ENCODE data around the gene ADPRHL1.

ADPRHL1 gene

GRCh38 chr13:113468472-113469201 is 15.3 kb upstream of the ADPRHL1 start:
- TF ChIP-seq, protein P1, sequence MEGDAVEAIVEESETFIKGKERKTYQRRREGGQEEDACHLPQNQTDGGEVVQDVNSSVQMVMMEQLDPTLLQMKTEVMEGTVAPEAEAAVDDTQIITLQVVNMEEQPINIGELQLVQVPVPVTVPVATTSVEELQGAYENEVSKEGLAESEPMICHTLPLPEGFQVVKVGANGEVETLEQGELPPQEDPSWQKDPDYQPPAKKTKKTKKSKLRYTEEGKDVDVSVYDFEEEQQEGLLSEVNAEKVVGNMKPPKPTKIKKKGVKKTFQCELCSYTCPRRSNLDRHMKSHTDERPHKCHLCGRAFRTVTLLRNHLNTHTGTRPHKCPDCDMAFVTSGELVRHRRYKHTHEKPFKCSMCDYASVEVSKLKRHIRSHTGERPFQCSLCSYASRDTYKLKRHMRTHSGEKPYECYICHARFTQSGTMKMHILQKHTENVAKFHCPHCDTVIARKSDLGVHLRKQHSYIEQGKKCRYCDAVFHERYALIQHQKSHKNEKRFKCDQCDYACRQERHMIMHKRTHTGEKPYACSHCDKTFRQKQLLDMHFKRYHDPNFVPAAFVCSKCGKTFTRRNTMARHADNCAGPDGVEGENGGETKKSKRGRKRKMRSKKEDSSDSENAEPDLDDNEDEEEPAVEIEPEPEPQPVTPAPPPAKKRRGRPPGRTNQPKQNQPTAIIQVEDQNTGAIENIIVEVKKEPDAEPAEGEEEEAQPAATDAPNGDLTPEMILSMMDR (conservative IDR thresholded peaks at IDR 0.05; ENCODE audit: low read length) = no peak
- TF ChIP-seq EZH2phosphoT487 (IDR thresholded peaks at IDR 0.05; ENCODE audit: borderline replicate concordance) = no peak
- Histone ChIP-seq H3K27me3 (ENCODE audit: insufficient read depth, low read length, poor library complexity, severe bottlenecking) (no peaks in the 10 kb centered on the region), H2AFZ (ENCODE audit: low read length) (no peak overlapping the region), H3K4me1 (ENCODE audit: insufficient read depth, low read length, poor library complexity, severe bottlenecking) (no peaks in the 10 kb centered on the region), H3K4me2 (ENCODE audit: low read depth, low read length, poor library complexity, severe bottlenecking) (no peak overlapping the region), H3K4me3 (ENCODE audit: low read length, poor library complexity, severe bottlenecking) (no peak overlapping the region), H3K36me3 (ENCODE audit: insufficient read depth, low read length) (peaks cover 6% of the 10 kb centered on the region; the same call in 1 of the 2 replicates), H3K9ac (ENCODE audit: low read depth, low read length, poor library complexity, severe bottlenecking) (no peak overlapping the region), H3K9me3 (ENCODE audit: insufficient read depth, low read depth, low read length) (no peaks in the 10 kb centered on the region), H3K79me2 (ENCODE audit: insufficient read depth, low read length) (no peaks in the 10 kb centered on the region), H4K20me1 (ENCODE audit: insufficient read depth, low read length, poor library complexity, severe bottlenecking) (no peaks in the 10 kb centered on the region), H3K9me2 (replicated peaks; ENCODE audit: low read depth, low read length) (no peaks in the 10 kb centered on the region), H3F3A (ENCODE audit: low read depth) (no peaks in the 10 kb centered on the region)

- Histone ChIP-seq H3K9me3 (ENCODE audit: insufficient read depth, low read depth, low read length) (no peaks in the 10 kb centered on the region), H2AFZ (ENCODE audit: low read length) (no peak overlapping the region), H3K27me3 (ENCODE audit: insufficient read depth, low read length, poor library complexity, severe bottlenecking) (no peaks in the 10 kb centered on the region), H3K36me3 (ENCODE audit: insufficient read depth, low read length) (peaks cover 6% of the 10 kb centered on the region; the same call in 1 of the 2 replicates), H3K9ac (ENCODE audit: low read depth, low read length, poor library complexity, severe bottlenecking) (no peak overlapping the region), H4K20me1 (ENCODE audit: insufficient read depth, low read length, poor library complexity, severe bottlenecking) (no peaks in the 10 kb centered on the region), H3K4me3 (ENCODE audit: low read length, poor library complexity, severe bottlenecking) (no peak overlapping the region), H3K4me2 (ENCODE audit: low read depth, low read length, poor library complexity, severe bottlenecking) (no peak overlapping the region), H3F3A (ENCODE audit: low read depth) (no peaks in the 10 kb centered on the region), H3K9me2 (replicated peaks; ENCODE audit: low read depth, low read length) (no peaks in the 10 kb centered on the region), H3K79me2 (ENCODE audit: insufficient read depth, low read length) (no peaks in the 10 kb centered on the region), H3K4me1 (ENCODE audit: insufficient read depth, low read length, poor library complexity, severe bottlenecking) (no peaks in the 10 kb centered on the region)
- TF ChIP-seq EZH2phosphoT487 (IDR thresholded peaks at IDR 0.05; ENCODE audit: borderline replicate concordance) = no peak
- TF ChIP-seq, protein P1 (conservative IDR thresholded peaks at IDR 0.05; ENCODE audit: low read length) = no peak
Observed at GRCh38 chr13:113468029-113468428, 14.7 kb upstream of the ADPRHL1 start.

DNA sequence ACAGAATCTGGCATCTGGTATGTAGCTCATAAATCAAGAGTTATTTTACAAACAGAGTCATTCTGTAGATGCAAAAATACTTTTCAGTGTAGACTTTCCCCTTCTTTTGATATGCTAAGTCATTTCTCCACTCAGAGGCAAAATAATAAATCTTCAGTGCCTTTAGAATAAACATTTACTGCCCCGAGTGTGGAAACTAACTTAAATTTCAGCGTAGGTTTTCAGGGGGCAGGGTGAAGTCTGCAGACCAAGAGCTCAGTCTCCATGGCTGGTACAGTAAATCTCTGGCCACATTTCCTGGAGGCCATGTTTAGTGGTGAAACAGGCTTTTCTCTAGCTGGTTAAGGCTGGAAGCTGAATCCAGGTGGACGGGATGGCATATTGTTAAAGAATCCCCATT is 13.1 kb upstream of the ADPRHL1 start:
- Histone ChIP-seq H3K9me2 (replicated peaks; ENCODE audit: low read depth, low read length) (no peaks in the 10 kb centered on the region), H2AFZ (ENCODE audit: low read length) (no peak overlapping the region), H3F3A (ENCODE audit: low read depth) (no peaks in the 10 kb centered on the region), H3K9ac (ENCODE audit: low read depth, low read length, poor library complexity, severe bottlenecking) (no peak overlapping the region), H3K27me3 (ENCODE audit: insufficient read depth, low read length, poor library complexity, severe bottlenecking) (no peaks in the 10 kb centered on the region), H3K9me3 (ENCODE audit: insufficient read depth, low read depth, low read length) (no peaks in the 10 kb centered on the region), H3K4me3 (ENCODE audit: low read length, poor library complexity, severe bottlenecking) (no peak overlapping the region), H3K79me2 (ENCODE audit: insufficient read depth, low read length) (no peaks in the 10 kb centered on the region), H4K20me1 (ENCODE audit: insufficient read depth, low read length, poor library complexity, severe bottlenecking) (no peaks in the 10 kb centered on the region), H3K36me3 (ENCODE audit: insufficient read depth, low read length) (peaks cover 10% of the 10 kb centered on the region; the same call in 1 of the 2 replicates), H3K4me2 (ENCODE audit: low read depth, low read length, poor library complexity, severe bottlenecking) (no peak overlapping the region), H3K4me1 (ENCODE audit: insufficient read depth, low read length, poor library complexity, severe bottlenecking) (no peaks in the 10 kb centered on the region)
- no peak for TF ChIP-seq EZH2phosphoT487 (IDR thresholded peaks at IDR 0.05; ENCODE audit: borderline replicate concordance)
- TF ChIP-seq, protein P1 (conservative IDR thresholded peaks at IDR 0.05; ENCODE audit: low read length) = no peak

Measured in Loucy (cell line).